Measurements from ENCODE around the gene MRM3.
"Not testable (repeated sequence)": the region's sequence is repeated elsewhere in the genome, so short reads cannot be mapped to it uniquely, and the experiment has no call there.

MRM3 gene

DNA sequence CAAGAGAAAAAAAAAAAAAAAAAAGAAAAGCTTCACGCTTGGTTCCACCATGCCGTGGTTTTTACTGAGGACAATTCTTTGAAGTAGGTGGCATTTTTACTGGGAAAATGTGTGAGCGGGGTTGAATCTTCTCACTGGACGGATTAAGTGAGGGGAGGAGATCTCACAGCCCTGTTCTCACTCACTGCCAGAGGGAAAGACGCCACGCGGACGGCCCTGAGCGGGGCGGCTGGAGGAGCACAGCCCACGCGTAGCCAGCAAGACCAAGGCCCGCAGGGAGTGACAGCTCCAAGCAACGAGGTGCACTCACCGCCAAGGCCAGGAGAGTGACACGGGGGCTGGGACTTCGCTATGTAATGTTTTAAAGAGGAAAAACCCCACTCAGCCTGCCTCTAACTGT, 43.1 kb downstream of the MRM3 start:
- H3K27me3 ChIP-seq (ENCODE audit: insufficient read depth, poor library complexity, severe bottlenecking), result no peaks in the 10 kb centered on the region
- H3K27ac ChIP-seq (ENCODE audit: poor library complexity, severe bottlenecking), result no peak overlapping the region
- H3K4me1 ChIP-seq (ENCODE audit: insufficient read depth, poor library complexity, severe bottlenecking), result no peaks in the 10 kb centered on the region
- TF ChIP-seq, protein P1, sequence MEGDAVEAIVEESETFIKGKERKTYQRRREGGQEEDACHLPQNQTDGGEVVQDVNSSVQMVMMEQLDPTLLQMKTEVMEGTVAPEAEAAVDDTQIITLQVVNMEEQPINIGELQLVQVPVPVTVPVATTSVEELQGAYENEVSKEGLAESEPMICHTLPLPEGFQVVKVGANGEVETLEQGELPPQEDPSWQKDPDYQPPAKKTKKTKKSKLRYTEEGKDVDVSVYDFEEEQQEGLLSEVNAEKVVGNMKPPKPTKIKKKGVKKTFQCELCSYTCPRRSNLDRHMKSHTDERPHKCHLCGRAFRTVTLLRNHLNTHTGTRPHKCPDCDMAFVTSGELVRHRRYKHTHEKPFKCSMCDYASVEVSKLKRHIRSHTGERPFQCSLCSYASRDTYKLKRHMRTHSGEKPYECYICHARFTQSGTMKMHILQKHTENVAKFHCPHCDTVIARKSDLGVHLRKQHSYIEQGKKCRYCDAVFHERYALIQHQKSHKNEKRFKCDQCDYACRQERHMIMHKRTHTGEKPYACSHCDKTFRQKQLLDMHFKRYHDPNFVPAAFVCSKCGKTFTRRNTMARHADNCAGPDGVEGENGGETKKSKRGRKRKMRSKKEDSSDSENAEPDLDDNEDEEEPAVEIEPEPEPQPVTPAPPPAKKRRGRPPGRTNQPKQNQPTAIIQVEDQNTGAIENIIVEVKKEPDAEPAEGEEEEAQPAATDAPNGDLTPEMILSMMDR (IDR thresholded peaks at IDR 0.05; ENCODE audit: poor library complexity, severe bottlenecking), result no peak
- no peaks in the 10 kb centered on the region for H3K9me3 ChIP-seq (ENCODE audit: severe bottlenecking)
- peaks cover 55% of the 10 kb centered on the region for H3K36me3 ChIP-seq (ENCODE audit: low read depth)
- H3K4me3 ChIP-seq (ENCODE audit: severe bottlenecking), result no peak overlapping the region
- DNase-seq (ENCODE audit: low spot score), result no peak
- ATAC-seq (ENCODE audit: low read depth), result no peak

- H3K4me1 ChIP-seq (ENCODE audit: insufficient read depth, poor library complexity, severe bottlenecking), result no peaks in the 10 kb centered on the region
- DNase-seq (ENCODE audit: low spot score) (no peak), ATAC-seq (ENCODE audit: low read depth) (no peak)
- H3K9me3 ChIP-seq (ENCODE audit: severe bottlenecking), result no peaks in the 10 kb centered on the region
- peaks cover 52% of the 10 kb centered on the region for H3K36me3 ChIP-seq (ENCODE audit: low read depth)
- H3K27me3 ChIP-seq (ENCODE audit: insufficient read depth, poor library complexity, severe bottlenecking), result no peaks in the 10 kb centered on the region
- TF ChIP-seq, protein P1 (IDR thresholded peaks at IDR 0.05; ENCODE audit: poor library complexity, severe bottlenecking), result no peak
- no peak overlapping the region for H3K4me3 ChIP-seq (ENCODE audit: severe bottlenecking)
- H3K27ac ChIP-seq (ENCODE audit: poor library complexity, severe bottlenecking), result no peak overlapping the region
Observed at GRCh38 chr17:826778-827177, 44.6 kb downstream of the MRM3 start.

DNA sequence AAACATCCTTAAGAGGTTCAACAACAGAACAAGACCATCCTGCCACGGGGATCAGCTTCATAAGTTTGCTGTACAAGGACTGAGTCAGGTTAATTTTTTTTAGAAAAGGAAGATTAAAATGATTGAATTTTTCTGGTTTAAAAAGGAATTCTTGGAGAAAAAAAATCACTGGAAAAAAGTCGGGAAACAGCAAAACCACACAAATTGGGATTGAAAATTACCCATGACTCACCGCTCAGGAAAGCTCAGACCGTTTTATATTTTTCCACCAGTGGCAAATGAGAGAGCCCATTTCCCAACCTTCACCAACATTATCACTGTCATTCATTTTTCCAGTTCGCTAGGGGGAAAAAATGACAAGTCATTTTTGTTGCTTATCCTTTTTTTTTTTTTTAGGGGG, 46.6 kb downstream of the MRM3 start:
- no peak overlapping the region for H3K27ac ChIP-seq (ENCODE audit: poor library complexity, severe bottlenecking)
- H3K9me3 ChIP-seq (ENCODE audit: severe bottlenecking), result peaks cover 2% of the 10 kb centered on the region
- H3K4me3 ChIP-seq (ENCODE audit: severe bottlenecking), result no peak overlapping the region
- TF ChIP-seq, protein P1 (IDR thresholded peaks at IDR 0.05; ENCODE audit: poor library complexity, severe bottlenecking), result no peak
- H3K4me1 ChIP-seq (ENCODE audit: insufficient read depth, poor library complexity, severe bottlenecking), result no peaks in the 10 kb centered on the region
- peaks cover 32% of the 10 kb centered on the region for H3K36me3 ChIP-seq (ENCODE audit: low read depth)
- no peak for ATAC-seq (ENCODE audit: low read depth)
- H3K27me3 ChIP-seq (ENCODE audit: insufficient read depth, poor library complexity, severe bottlenecking), result no peaks in the 10 kb centered on the region
- DNase-seq (ENCODE audit: low spot score), result no peak

- H3K9me3 ChIP-seq (ENCODE audit: severe bottlenecking); H3K27me3 ChIP-seq (ENCODE audit: insufficient read depth, poor library complexity, severe bottlenecking); ATAC-seq (ENCODE audit: low read depth); H3K27ac ChIP-seq (ENCODE audit: poor library complexity, severe bottlenecking); H3K4me3 ChIP-seq (ENCODE audit: severe bottlenecking); H3K4me1 ChIP-seq (ENCODE audit: insufficient read depth, poor library complexity, severe bottlenecking); DNase-seq (ENCODE audit: low spot score): not testable (repeated sequence)
- H3K36me3 ChIP-seq (ENCODE audit: low read depth), result peaks cover 23% of the 10 kb centered on the region
Observed at GRCh38 chr17:829614-830013, 47.5 kb downstream of the MRM3 start.

- Histone ChIP-seq H3K4me3 (ENCODE audit: severe bottlenecking) (no peak overlapping the region), H3K27me3 (ENCODE audit: insufficient read depth, poor library complexity, severe bottlenecking) (no peaks in the 10 kb centered on the region), H3K36me3 (ENCODE audit: low read depth) (peaks cover 15% of the 10 kb centered on the region), H3K4me1 (ENCODE audit: insufficient read depth, poor library complexity, severe bottlenecking) (no peaks in the 10 kb centered on the region), H3K27ac (ENCODE audit: poor library complexity, severe bottlenecking) (no peak overlapping the region), H3K9me3 (ENCODE audit: severe bottlenecking) (peaks cover 2% of the 10 kb centered on the region)
- ATAC-seq (ENCODE audit: low read depth), result no peak
- TF ChIP-seq, protein P1 (IDR thresholded peaks at IDR 0.05; ENCODE audit: poor library complexity, severe bottlenecking), result no peak
- no peak for DNase-seq (ENCODE audit: low spot score)
Observed at GRCh38 chr17:830381-830780, 48.2 kb downstream of the MRM3 start.
